G401 (cell line): Measurements from ENCODE around the gene CD300LD. TPM values are rescaled to one million over a fixed set of nuclear protein-coding genes. Genes with fewer than 3 reads are reported as not detected.
"Not testable (repeated sequence)": the region's sequence is repeated elsewhere in the genome, so short reads cannot be mapped to it uniquely, and the experiment has no call there.

ENCODE experiments used
- DNase-seq: peaks from one replicate; pipeline ENCODE4 v3.0.0-alpha.2; 2015; ENCODE audit warnings: low spot score
- in situ Hi-C: cut with HindIII; loops from 2 replicates; pipeline ENCODE4 v1.10.0; 2016; ENCODE audit warnings: low sequenced_read_pairs, mixed read lengths
- total RNA-seq: library from RNA; depleted of rRNA; stranded (reverse); fragments of >200 nt; shearing (Covaris generic); gene quantifications from 2 replicates; pipeline ENCODE4 v1.2.3, GENCODE V29; 2014

The CD300LD gene
- total RNA-seq, 1 experiment from 2014 or later, result not detected

- in situ Hi-C loops, result no loop called here
- no peak for DNase-seq
Measured at GRCh38 chr17:74582633-74583032, 9.4 kb downstream of the CD300LD start.

GRCh38 chr17:74579900-74580299 is 12.2 kb downstream of the CD300LD start:
- DNase-seq, result no peak
- in situ Hi-C loops, result no loop called here

DNA sequence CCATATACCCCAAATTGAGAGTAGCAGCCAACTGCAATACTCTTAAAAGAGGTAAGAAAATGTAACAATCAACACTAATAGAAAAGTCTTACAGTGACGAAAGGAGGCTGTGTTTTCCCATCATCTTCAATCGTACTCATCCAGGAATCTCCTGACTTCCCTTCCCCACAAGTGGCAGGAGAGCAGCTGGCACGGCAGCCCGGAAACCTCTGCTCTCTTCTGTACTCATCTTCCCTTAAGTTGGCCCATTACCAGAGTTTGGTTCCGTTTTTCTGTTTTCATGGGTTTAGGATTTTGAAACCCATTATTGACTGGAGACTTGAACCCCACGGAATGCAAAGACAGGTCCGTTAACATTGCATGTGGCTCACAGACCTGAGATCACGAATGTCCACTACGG is 13.1 kb downstream of the CD300LD start:
- in situ Hi-C loops, result no loop called here

DNA sequence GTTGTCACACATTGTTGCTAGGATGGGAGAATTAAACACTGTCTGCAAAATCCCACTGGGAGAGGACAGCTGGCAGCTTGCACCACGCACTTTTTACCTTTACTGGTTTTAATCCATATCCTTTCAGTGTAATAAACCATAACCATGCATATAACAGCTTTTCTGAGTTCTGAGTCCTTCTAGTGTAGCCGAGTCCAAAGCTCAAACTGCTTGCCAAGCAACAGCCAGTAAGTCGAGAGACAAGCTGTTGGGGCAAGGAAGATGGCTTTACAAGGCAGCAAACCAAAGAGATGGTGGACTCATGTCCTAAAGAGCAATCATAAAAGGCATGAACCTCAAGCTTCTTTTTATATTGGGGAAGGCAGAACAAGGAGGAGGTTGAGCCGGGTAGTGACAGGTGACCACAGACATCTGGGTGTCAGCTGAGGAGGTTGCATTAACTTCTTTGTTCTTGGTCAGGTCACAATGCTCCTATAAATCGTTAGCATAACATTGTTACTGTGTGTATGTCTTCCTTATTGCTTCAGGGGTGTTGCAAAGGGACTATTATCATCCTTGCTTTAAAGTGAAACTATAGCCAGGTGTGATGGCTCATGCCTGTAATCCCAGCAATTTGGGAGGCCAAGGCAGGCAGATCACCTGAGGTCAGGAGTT is 17.5 kb downstream of the CD300LD start:
- in situ Hi-C loops, result no loop called here
- no peak for DNase-seq

More for the DNA sequence above, 13.1 kb downstream of the CD300LD start:
- no peak for DNase-seq

DNA sequence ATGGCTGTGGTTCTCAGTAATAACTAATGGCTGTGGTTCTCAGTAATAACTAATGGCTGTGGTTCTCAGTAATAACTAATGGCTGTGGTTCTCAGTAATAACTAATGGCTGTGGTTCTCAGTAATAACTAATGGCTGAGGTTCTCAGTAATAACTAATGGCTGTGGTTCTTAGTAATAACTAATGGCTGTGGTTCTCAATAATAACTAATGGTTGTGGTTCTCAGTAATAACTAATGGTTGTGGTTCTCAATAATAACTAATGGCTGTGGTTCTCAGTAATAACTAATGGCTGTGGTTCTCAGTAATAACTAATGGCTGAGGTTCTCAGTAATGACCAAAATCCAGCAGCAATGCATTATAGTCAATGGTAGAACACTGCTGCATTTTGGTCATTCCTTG is 18.4 kb downstream of the CD300LD start:
- DNase-seq, in situ Hi-C loops: not testable (repeated sequence)

DNA sequence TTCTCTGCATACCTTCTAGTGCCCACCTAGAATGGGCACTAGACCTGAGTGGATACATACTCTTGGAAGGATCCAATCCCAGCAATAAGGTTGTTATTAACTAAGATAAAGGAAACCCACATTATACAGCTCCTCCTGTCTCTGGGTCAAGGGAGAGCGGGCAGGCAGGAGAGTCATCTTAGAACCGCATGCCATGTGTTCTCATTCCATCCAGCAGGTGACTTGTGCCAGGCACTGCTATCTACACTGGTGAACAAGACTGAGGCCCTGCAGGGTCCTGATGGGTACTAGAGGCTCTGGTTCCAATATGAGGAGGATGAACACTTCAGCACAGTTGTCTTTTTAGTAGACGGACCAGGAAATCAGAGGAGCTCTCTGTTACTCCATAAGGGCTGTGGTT is 18.9 kb downstream of the CD300LD start:
- DNase-seq, result no peak
- in situ Hi-C loops, result no loop called here

GRCh38 chr17:74571621-74572270 is 20.3 kb downstream of the CD300LD start:
- in situ Hi-C loops, result no loop called here
- DNase-seq, result no peak

- DNase-seq, result peak; percentile 53
- in situ Hi-C loops, result no loop called here
Measured at GRCh38 chr17:74569020-74570003, 22.8 kb downstream of the CD300LD start.

DNA sequence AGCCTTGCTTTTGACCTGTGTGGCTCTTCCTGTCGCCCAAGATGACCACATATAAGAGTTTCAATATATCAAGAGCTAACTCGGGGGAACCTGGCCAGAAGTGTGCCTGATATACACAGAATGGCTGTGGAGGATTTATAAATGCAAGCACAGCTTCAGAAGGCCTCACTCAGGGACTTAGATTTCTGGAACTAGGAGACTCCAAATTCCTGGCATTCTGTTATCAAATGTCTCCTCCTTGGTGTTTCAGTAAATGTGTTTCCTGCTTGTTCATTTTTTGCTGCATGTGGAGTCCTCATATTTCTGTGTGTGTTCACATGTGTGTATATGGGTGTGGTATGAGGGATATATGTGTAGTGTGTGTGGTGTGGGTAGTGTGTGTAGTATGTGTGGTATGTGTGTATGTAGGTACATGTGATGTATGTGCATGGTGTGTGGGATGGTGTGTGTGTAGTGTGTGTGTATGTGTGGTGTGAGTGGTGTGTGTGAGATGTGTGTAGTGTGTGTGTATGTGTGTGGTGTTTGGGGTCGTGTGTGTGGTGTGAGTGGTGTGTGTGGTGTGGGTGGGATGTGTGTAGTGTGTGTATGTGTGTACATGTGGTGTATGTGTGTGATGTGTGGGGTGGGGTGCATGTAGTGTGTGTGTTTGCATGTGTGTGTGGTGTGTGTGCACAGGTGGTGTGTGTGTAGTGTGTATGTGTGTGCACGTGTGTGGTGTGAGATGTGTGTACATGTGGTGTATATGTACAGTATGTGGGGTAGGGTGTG is 23.8 kb downstream of the CD300LD start:
- in situ Hi-C loops, result no loop called here

DNA sequence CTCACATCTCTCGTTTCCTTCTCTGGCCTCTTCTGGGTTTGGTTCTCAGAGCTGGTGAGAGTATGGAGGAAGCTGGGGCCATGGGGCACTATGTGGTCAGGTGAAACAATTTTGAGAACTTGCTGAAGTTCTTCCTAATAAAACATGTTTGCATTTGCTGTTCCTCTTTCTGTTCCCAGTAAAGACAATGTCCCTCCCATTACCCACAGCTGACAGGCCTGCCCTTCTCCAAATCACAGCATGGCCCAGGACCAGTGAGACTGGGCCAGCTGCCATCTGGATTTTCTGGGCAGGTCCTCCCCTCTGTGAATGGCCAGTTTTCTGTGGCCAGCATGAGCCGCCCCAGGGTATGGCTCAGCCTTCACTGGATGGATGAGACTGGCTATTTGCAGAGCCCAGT is 24.7 kb downstream of the CD300LD start, which contains the start of gene CD300H:
CD300H (minus strand) TSS at position 113 of the 400 bp plus-strand sequence.
- in situ Hi-C loops, result no loop called here
- peak; percentile 89 for DNase-seq

More for the DNA sequence above, 23.8 kb downstream of the CD300LD start:
- DNase-seq, result no peak

DNA sequence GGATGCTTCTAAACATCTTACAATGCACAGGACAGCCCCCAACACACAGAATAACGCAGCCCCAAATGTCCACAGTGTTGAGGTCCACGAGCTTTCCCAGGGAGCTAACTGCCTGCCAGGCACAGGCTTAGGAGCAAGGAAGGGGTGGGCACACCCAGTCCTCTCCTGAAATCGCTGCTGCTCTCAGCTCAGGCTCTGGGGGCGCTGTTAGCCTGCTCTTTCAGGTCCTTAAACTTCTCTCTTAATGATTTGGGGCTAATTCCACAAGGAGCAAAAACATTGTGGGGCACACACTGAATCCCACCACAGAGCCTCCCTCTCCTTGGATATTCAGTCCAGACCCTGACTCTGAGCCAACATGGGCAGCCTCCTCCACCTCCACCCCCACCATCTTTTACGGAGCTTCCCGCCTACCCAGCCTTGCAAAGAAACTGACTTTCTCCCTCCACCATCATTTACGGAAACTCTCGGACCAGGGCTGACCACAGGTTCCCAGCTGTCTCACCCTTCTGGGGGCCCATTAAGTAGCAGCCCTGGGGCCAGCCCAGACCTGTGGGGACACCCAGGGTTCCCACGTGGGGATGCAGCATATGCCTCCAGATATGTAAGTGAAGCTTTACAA is 25.8 kb downstream of the CD300LD start:
- in situ Hi-C loops, result no loop called here
- DNase-seq, result peak; percentile 73

GRCh38 chr17:74565126-74565525 is 27.0 kb downstream of the CD300LD start:
- in situ Hi-C loops, result no loop called here
- DNase-seq, result no peak

DNA sequence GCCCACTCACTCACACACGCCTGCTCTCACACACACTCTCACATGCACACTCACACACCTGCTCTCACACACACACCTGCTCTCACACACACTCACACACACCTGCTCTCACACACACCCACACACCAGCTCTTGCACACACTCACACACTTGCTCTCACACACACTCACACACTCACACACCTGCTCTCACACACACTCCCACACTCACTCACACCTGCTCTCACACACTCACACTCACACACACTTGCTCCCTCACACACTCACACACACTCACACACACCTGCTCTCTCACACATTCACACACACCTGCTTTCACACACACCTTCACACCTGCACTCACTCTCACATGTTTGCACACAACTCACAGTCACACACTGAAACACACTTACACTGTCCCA is 28.7 kb downstream of the CD300LD start:
- no peak for DNase-seq
- in situ Hi-C loops, result no loop called here

- no peak for DNase-seq
- in situ Hi-C loops, result no loop called here
Measured at GRCh38 chr17:74561586-74561985, 30.5 kb downstream of the CD300LD start.

GRCh38 chr17:74558882-74559519 is 33.1 kb downstream of the CD300LD start:
- DNase-seq, result no peak
- in situ Hi-C loops, result no loop called here

GRCh38 chr17:74558402-74558801 is 33.7 kb downstream of the CD300LD start:
- in situ Hi-C loops, DNase-seq: not testable (repeated sequence)

DNA sequence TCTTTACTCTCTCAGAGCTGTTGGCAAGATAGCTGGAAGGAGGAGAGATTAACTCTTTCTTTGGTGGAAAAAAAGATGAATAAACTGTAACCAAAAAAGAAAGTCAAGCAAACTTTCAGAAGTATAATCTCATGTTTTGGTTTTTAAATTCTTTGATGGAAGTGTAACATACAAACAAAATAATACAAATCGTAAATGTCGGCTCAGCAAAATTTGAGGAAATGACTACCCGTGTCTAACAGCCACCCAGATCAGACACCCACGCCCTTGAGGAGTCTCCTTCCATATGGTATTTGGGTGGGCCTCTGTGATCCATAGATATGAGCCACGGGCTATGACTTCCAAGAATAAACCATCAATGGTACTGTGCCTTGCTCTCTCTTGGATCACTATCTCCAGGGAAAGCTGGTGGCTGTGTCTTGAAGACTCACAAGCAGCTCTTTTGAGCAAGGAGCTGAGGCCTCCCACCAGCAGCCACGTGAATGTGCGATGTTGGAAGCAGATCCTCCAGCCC is 36.6 kb downstream of the CD300LD start:
- DNase-seq, result no peak
- in situ Hi-C loops, result no loop called here

DNA sequence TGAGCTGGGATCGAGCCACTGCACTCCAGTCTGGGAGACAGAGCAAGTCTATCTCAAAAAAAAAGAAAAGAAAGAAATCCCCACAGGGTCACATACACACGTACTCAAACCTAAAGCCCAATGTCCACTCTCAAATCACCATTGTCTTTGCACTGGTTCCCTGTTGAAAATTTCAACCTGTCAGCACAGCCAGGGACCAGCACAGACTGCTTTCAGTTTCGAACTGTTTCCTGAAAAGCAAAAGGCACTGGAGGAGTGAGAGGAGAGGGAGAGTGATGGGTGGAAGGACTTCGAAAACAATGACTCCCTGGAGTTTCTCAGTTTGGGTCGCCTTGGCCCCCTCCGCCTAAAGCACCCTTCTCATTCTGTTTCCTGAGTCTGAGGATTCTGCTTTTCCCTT is 37.2 kb downstream of the CD300LD start:
- in situ Hi-C loops, result no loop called here
- no peak for DNase-seq
